NK-92 (cell line): ENCODE data around the gene IGFN1.
"Not testable (repeated sequence)": the region's sequence is repeated elsewhere in the genome, so short reads cannot be mapped to it uniquely, and the experiment has no call there.

Source experiments
- DNase-seq: peaks from one replicate; lab custom pipeline; 2025; ENCODE audit not compliant: unreplicated experiment; lab: John Stamatoyannopoulos, UW

IGFN1 gene

DNA sequence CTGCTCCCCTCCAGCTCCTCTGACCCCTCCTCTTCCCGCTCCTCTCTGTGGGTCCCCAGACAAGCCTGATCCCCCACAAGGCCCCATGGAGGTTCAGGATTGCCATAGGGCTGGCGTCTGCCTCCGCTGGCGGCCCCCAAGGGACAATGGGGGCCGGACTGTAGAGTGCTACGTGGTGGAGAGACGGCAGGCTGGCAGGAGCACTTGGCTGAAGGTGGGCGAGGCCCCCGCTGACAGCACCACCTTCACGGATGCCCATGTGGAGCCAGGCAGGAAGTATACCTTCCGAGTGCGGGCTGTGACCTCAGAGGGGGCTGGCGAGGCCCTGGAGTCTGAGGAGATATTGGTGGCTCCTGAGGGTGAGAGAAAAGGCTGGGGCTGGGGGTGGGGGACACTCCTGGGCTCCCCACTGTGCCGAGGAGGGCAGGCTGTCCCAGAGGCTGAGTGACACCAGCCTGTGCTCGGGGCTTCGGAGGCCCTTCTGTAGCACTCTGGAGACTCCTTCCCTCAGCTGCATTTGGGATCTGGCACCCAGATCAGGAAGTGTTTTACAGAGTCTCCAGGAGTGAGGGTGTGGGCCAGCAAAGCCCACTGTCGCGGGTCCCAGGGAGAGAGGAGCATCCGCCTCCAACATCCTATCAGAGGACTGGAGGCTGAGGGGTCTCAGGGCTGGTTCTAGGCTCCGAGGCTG is 25.9 kb downstream of the IGFN1 start:
- DNase-seq = no peak

DNA sequence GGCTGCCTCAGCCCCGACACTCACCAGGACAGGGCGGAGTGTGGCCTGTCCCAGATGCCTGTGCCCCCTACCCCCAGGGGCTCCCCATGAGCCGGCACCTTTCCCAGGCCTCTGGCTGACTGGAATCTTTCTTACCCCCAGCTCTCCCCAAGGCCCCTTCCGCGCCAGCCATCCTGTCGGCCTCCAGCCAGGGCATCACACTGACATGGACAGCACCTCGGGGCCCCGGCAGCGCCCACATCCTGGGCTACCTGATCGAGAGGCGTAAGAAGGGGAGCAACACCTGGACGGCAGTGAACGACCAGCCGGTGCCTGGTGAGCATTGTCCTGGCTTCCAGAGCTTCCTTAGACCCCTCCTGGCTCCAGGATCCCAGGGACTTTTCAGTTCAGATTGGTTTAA is 26.5 kb downstream of the IGFN1 start:
- no peak for DNase-seq

DNA sequence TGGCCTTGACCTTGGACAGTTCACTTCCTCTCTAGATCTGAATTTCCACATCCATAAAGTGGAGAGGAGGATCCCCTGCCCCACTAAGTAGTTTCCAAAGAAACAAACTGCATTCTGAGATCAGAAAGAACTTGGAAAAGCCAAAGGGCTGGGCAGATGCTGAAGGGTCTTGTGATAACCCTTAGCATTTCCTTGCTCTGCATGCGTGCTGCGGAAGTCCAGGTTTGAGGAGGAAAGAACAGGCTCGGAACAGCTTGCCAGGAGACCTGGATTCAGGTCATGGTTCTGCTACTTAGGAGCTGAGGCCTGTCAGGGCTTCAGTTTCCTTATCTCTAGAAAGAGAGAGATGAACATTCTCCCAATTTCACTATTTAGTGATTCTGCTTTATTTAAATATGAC is 27.2 kb downstream of the IGFN1 start:
- no peak for DNase-seq

DNA sequence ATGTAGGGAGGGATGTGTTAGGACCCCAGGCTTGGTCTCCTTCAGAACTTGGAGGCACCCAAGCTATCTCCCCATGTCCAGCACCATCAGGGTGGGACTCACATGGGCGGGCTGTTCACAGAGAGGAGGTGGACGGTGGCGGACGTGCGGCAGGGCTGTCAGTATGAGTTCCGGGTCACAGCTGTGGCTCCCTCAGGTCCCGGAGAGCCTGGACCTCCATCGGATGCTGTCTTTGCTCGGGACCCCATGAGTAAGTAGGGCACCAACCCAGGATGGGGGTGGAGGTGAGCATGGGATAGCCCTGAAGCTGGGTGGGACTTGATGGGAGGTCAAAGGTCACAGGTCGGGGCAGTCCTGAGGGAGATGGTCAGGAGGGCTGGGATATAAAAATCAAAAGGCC is 27.8 kb downstream of the IGFN1 start:
- no peak for DNase-seq

DNA sequence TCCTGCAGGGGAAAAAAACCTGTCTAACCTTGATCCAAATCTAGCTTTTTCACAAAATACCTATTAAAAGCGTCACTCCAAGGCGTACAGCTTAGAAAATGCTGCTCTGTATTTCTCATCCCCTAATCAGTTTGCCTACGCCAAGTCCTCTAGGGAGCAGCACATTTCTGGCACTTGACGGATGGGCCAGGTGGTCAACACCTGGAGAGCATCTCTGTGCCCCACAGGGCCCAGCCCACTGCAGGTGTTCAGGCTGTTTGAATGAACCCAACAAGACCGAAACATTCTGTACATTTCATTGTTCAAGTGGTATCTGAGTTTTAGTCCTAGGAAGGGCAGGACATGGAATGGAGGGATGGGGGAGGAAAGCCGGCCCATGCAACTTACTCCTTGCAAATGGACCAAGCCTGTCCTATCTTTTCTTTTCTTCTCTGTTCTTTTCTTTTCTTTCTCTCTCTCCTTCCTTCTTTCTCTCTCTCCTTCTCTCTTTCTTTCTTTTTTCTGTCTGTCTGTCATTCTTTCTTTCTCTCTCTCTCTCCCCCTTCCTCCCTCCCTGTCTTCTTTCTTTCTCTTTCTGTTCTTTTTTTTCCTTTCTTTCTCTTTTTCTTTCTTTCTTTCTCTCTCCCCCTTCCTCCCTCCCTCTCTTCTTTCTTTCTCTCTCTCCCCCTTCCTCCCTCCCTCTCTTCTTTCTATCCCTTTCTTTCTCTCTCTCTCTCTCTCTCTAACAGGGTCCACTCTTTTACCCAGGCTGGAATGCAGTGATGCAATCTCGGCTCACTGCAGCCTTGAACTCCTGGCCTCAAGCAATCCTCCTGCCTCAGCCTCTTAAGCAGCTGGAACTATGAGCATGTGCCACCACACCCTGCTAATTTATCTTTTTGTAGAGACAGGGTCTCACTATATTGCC is 29.1 kb downstream of the IGFN1 start:
- DNase-seq = no peak

DNA sequence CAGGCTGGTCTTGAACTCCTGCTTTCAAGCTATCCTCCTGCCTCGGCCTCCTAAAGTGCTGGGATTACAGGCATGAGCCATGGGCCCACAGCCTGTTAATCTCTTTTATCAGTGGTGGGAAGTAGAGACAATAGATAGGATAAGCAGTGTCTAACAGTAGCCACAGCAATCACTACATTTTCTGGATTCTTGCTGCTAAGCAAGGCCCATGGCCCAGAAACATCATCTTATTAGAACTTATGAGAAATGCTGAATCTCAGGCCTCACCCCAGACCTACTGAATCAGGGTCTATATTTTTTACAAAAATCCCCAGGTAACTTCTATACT is 29.7 kb downstream of the IGFN1 start:
- DNase-seq = no peak

DNA sequence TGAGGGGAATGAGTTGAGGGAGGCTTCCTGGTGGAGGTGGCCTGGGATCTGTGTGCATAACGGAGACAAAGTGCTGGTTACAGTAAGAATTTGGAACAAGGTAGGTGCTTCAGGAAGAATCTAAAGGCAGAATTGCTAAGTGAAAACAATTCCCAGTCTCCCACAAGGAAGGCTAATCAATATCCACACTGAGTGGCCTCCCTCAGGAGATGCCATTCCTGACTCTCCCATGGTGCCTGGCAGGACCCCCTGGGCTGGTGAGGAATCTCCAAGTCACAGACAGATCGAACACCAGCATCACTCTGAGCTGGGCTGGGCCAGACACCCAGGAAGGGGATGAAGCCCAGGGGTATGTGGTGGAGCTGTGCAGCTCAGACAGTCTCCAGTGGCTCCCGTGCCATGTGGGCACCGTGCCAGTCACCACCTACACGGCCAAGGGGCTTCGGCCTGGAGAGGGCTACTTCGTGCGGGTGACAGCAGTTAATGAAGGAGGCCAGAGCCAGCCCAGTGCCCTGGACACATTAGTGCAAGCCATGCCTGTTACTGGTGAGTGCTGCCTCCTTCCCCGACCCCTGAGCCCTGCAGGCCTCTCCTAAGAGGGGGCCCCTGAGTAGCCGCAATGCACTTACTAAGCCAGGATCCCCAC is 30.7 kb downstream of the IGFN1 start:
- no peak for DNase-seq

DNA sequence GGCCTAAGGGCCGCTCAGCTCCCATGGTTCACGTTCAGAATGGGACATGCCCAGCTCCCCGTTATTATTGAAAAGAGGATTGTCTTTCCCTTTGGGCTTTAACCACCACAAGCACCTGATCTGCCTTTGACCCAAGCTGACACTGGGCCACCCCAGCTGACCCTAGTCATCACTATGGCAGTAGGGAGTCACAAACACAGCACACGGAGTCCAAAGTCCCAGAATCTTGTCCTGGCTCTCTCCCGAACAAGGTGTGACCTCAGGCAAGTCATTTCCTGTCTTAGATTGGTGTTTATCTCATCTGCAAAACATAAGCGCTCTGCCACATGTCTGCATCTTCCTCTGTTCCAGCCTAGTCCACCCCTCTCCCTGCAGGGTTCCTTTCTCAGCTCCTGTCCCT is 31.5 kb downstream of the IGFN1 start:
- no peak for DNase-seq

DNA sequence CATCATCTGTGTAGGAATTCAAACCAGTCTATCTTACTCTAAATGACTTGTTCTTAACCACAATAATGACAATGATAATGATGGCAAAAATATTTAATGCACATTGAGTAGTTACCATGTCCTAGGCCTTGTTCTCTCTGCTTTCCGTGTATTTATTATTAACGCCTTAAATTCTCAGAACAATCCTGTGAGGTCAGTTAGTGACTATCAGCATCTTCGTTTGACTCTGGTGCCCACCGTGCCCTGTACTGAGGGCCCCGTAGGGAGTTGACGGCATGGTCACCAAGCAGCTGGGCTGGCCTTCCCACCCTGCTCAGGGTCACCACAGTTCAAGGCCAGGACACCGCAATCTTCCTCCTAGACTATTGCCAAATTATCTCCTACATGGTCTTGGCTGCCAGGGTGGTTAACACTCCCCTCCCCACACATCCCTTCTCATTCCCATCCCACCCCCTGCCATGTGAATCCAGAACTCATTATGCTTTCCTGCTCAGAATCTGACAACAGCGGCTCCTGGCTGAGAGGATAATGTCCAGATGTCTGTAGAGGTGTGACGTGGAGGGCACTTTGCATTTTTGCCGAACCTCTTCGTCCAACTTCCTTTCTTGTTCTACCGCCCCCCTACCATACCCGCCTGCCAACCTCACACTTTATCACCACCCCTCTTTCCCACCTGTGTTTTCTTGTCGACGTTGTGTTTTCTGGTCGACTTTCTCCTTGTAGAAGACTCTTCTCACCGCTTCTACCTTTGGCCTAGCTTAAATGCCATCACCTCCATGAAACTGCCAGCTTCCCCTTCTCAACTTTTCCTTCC is 33.4 kb downstream of the IGFN1 start:
- no peak for DNase-seq

DNA sequence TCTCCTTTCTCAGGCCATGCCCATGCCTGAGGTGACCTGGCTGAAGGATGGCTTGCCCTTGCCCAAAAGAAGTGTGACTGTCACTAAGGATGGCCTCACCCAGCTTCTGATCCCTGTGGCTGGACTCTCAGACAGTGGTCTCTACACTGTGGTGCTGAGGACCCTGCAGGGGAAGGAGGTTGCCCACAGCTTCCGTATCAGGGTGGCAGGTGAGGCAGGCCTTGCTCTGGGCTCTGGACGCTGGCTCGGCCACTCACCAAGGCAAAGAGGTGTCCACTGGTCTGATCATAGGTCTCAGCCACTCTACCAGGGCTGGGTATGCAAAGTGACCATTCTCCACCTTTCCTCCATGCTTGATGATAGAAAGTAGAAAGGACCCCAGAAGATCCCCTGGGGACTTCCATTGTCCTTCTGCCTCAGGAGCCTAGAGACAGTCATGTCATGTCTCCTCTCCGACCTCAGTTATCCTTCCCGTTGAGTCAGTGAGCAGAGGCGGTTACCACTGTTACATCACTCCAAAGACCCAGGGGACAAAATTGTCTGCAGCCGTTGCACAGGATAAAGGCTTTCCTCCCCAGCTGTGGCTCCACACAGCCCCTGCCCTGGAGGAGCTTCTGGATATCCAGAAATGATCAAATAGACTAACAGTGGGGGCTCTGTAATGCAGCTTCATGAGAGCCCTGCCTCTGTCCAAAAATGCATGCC is 34.2 kb downstream of the IGFN1 start:
- no peak for DNase-seq

DNA sequence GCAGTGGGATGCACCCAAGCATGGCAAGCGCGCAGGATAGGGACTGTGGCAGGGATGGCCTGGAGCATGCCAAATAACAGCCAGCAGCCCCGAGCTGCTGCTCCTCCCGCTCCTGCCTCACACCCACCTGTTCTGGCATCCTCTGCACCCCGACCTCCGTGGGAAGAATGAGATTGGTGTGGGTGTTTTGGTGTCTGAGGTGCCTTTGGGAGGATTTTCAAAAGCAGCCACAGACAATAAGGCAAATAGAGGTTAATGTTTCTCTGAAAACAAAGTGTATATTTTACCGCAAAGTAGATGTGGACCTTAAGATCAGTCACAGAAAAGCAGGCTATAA is 35.5 kb downstream of the IGFN1 start:
- DNase-seq = no peak

DNA sequence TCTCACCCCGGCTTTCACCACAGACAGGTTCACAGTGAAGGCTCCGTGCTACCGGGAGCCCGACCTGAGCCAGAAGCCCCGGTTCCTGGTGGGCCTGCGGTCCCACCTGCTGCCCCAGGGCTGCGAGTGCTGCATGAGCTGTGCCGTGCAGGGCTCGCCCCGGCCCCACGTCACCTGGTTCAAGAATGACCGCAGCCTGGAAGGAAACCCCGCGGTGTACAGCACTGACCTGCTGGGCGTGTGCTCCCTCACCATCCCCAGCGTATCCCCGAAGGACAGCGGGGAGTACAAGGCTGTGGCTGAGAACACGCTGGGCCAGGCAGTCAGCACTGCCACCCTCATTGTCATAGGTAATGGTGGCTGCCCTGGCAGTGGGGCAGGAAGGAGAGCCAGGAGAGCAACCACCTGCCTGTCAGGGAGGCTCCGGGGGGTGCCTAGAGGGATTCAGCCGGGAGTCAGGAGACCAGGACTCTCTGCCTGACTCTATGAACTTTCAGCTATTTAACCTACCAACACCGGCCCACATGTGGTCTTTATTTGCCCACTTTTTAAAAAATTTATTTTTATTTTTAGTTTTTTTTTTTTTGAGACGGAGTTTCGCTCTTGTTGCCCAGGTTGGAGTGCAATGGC is 36.4 kb downstream of the IGFN1 start:
- no peak for DNase-seq

DNA sequence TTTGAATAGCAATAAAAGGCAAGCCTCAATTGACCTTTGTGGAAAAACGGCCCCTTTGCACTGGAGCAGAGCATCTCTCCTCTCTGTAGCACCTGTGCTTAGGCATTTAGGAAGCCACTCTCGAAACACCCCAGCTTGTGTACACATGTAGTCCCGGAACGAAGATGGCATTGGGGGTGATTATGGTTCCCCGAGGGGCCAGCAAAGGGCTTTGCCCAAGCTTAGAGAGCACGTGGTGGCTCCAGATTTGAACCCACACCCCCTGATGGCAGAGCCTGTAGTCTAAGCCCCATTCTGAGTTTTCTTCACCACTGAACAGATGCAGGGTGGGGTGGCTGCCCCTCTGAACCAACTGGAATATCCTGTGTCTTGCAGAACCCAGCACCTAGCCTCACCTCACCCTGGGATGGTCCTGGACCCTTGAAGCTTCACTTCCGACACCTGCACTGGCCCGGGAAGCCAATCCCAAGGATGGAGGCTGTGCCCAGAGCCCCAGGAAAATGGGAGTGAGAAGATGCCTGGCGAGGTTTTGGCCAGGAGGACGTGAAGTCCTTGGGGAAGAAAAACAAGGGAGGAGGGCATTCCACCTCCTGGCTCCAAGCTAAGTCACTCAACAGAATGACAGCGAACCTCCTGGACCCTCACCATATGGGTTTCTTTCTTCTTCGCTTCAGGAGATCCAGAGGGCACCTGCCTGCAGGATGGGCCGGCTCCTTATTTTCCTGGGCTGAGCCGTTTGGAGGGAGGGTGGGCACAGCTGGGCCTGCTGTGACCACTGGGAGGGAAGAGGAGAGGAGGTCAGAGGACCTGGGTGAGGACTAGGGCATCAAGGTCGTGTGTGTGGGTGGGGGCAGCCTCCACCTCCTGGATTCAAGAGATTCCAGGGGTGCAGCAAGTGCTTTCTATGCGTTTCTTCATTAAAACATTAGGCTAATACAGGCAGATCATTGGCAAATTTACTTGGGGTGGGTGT is 37.7 kb downstream of the IGFN1 start:
- no peak for DNase-seq

DNA sequence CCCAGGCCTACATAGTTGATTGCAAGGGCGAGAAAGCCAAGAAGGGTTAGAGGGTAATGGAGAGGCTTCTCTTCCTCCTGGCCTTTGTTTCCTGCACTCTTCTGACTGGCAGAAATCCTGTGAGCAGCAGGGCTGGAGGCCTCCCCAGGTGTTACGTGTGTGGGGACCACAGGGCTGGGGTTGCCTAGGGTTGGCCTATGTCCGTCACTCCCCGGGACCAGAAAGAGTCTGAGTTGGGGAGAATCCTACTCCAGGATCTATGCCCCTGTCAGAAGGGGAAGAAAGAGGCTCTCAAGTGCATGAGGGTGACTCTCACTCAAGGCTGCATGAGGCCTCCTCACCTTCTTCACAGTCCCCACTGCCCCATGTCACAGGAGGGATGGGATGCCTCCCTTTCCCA is 38.5 kb downstream of the IGFN1 start:
- DNase-seq = no peak

DNA sequence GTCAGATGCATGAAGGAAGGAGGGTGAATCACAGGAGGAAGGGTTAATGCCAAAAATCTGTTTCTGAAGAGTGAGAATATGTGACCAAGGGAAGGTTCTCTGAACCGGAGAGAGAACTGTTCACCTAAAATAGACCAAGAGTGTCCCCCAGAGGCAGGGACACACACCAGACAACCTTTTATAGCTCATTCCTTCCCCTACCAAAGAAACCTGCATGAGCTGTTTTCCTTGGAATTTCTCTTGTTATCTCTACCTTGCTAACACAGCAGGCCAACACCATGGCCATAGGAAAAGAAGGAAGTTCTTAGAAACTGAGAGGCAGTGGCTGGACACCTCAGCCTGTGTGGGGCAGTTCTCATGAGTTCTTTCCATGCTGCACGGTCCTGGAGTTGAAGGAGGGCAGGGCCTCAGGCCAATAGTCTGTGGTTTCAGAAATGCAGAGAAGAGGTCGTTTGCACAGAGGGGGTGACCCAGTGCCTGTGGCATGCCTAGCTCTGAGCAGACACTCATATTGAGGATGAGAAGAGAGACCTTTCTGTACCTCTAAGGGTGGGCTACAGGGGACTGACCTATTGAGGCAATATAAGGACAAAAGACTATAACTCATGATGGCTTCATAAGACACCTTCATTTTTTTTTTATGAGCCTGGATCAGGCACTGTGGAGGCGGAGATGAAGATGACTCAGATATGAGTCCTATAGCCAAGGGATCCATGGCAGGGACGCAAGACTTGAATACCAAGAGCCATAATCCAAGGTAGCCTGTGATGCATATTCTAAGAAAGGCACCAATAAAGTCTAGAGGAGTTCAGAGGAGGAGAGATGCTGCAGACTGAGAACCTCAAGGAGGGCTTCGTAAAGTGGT is 39.4 kb downstream of the IGFN1 start:
- DNase-seq = no peak

DNA sequence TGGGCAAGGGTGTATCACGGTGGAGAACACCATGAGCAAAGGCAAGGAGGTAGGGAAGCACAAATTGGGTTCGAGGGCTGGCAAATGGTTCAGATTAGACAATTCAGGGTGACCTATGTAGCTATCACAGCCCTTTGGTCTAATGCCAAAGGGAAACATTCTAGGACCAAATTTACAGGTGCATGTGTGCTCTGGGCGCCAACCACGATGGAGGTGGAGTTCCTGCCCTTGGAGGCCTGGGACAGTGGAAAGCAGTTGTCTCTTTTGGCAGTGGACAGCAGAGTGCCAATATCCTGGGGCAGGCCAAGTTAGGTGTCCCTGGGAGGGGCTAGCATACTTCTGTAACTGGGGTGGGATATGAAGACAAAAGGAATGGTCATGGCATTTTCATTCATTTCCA is 40.1 kb downstream of the IGFN1 start:
- no peak for DNase-seq

DNA sequence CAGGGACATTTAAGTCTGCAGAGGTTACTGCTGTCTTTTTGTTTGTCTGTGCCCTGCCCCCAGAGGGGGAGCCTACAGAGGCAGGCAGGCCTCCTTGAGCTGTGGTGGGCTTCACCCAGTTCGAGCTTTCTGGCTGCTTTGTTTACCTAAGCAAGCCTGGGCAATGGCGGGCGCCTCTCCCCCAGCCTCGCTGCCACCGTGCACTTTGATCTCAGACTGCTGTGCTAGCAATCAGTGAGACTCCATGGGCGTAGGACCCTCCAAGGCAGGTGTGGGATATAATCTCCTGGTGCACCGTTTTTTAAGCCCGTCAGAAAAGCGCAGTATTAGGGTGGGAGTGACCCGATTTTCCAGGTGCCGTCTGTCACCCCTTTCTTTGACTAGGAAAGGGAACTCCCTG is 49.0 kb downstream of the IGFN1 start:
- DNase-seq = not testable (repeated sequence)

DNA sequence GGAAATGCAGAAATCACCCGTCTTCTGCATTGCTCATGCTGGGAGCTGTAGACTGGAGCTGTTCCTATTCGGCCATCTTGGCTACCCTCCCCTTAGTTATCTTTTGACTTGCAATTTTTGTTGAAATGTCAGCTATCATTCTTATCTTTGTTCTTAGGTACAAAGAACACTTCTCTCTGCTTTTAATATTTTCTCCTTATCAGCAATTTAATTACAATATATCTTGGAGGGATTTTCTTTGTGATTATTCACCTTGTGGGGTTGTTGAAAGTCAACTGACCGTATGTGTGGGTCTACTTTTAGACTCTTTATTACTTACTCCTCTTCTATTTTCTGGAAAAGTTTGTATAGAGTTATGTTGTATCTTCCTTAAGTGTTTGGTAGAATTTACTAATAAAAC is 49.5 kb downstream of the IGFN1 start:
- no peak for DNase-seq
